Skeletal muscle cell (primary cell): ENCODE measurements around the gene PTPRE.
"Not testable (repeated sequence)": the region's sequence is repeated elsewhere in the genome, so short reads cannot be mapped to it uniquely, and the experiment has no call there.

Experiments used
- DNase-seq: peaks from one replicate; pipeline ENCODE4 v3.0.0-alpha.2; 2010; ENCODE audit warnings: low read depth
- H3K4me3 ChIP-seq: 2 replicates; pipeline ENCODE4 v1.5.1; 2011; ENCODE audit warnings: low read depth, mild to moderate bottlenecking, control low read depth, low read length, moderate library complexity

The PTPRE gene

DNA sequence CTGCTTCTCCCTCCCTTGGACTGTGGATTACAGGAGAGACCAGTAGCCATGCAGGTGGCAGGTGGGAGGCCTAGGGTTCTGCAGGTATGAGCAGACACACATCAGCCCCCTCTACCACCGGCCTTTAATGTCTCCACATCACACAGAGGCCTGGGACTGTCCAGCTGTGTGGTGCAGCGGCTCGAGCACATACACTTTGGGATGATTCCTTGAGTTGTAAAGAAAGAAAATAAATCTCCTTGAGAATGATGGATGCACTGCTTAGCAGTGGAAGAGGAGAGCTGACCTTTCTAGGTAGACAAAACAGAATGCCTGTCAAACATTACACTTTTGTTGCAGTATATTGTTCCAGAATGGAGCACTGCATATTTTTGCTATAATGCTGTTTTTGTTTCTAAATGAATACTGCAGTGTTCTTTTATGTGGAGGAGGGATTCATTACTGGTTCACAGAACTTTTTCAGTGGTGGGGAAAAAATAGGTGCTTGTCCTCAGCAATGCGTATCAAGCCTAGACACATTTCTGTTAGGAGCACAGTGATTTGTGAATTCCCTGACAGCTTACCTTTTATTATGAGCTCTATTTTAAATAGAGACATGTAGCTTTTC is 66.0 kb downstream of the PTPRE start:
- DNase-seq = no peak
- no peak overlapping the region for H3K4me3 ChIP-seq

DNA sequence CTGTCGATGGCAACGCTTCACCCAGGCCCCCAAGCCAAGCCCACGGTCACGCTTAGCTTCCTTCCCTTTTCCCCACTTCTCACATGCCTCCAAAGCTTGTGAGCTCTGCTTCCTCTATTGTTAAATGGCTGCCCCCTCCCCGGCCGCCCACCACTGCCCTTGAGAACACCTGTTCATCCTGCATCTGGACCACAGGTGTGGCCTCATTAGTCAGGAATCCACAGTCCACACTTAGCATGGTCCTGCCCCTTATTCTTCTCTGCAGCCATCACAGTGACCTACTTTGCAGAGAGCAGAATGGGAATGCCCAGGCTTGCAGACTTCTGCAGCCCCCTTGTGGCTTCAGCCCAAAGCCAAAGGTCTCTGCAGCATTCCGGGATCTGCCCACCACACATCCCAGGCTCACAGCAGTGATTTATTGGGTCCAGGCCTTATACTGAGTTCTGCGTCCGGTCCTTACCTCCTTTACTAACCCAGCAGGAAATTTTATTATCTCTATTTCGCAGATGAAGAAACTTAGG is 66.9 kb downstream of the PTPRE start:
- no peak overlapping the region for H3K4me3 ChIP-seq
- no peak for DNase-seq

DNA sequence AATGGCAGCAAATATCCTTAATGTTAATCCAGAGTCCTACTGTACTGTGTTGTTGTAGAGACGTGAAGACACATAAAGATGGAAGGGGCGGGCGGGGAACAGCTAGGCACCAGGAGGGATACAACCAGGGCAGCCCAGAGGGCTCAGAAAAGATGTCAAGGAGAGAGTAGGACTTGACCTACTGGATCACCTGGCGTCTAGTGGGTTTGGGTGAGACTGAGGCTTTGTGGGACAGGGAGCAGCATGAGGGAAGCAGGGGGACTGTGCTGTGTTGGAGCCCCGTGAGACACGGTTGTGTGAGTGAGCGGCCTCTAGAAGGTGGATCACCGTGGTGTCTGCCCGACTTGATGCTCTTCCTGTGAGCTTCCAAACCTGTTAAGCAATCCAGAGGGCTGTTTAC is 68.0 kb downstream of the PTPRE start:
- DNase-seq = no peak
- no peak overlapping the region for H3K4me3 ChIP-seq

DNA sequence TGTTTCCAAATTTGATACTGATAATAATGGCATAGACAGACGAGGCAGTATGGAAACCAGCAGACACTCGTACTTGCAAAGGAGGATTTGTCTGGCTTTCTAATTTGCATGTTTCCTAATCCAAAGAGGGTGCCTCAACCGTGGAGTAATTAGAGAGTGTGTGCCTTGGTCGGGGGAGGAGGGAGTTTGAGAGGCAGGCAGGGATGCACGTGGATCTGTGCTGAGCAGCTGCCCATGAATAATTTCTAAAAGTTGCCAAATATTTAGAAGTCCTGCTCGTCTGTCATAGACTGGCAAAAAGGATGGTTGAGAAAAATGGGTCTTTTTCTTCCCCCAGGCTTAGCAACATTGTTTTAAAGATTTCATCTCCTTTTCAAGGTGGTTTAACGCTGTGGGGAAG is 69.4 kb downstream of the PTPRE start:
- H3K4me3 ChIP-seq = no peak overlapping the region
- DNase-seq = no peak

DNA sequence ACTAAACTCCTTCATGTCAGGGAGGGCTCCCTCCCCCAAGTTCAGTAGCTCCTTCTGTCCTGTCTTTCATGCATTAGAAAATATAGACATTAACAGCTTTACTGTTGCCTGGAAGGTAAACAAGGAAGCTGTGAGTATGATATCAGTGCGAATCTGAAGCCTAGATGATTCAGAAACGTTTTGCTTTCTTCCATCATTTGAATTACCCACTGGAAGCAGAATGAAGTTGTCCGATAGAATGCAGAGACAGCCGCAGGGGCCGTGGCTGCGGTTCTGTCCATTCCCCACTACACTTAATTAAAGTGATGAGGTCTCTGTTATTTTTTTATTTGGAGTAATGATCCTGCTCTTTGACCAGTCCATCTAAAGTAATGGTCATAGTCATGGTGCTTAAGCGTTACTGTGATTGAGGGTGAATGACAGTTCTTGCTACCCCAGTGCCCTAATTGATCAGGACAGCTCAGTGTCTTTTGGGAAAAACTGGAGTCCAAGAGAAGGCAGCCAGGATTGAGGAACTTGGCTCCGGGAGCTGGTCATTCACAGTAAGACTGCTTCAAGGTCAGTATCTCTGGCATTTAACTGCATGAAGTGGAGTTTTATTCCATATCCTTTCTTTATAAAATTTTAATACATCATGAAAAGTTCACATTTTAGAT is 69.9 kb downstream of the PTPRE start:
- H3K4me3 ChIP-seq = no peak overlapping the region
- DNase-seq = no peak

DNA sequence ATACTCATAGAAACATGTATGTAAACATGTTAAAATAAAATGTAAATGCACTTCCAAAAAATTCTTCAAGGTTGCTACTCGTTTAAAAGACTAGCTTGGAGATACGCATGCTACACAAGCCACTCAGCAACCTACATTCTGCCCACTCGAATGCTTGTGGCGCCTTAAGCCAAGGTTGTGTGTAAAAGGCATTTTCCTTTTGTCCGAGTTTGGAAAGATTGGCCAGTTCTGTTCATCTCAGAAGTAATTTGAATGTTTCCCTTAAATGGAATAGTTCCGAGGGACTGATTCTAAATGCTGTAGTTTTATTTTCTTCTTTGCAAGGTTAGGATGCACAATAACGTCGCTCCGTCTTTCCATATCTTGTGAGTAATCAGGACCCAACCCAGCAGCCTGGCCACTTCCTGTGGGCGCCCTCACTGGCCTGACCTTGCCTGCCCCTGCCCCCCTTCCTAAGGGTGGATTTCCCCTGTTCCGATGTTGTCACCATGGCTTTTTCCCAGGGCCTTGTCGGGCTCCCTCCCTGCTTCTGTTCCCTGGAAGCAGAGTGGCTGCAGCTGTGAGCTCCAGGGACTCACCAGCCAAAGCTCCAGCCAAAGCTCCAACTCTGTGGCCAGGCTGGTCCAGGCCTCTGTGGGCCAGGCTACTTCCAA is 70.6 kb downstream of the PTPRE start:
- no peak for DNase-seq

DNA sequence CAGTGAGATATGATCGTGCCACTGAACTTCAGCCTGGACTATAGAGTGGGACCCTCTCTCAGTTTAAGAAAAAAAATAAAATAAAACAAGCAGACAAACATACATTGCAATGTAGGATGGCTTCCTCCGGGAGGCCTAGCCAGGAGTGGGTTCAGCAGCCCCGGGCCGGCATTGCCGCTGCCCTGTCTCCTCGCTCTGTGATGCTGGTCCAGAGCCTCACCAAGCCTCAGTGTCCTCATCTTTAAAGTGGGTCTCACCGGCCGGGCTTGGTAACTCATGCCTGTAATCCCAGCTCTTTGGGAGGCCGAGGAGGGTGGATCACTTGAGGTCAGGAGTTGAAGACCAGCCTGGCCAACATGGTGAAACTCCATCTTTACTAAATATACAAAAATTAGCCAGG is 71.6 kb downstream of the PTPRE start:
- H3K4me3 ChIP-seq = no peak overlapping the region
- no peak for DNase-seq

More for the DNA sequence above, 70.6 kb downstream of the PTPRE start:
- H3K4me3 ChIP-seq = no peak overlapping the region

DNA sequence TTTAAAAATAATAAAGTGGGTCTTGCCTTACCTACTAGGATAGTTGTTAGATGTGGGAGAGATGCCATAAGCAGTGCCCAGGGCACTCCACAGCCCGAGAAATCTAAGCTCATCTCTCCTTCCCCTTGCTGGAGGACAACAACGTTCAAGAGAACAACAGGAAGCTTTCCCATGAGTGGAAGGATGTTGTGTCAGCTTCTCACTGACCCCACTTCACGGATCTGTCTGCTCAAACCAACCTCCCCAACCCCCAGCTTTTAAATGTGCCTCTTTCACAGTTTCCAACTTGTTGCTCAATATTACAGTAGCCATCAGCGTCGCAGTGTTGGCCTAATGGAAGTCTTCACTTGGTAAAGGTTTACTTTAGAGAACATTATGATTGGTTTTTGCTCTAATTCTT is 72.1 kb downstream of the PTPRE start:
- no peak overlapping the region for H3K4me3 ChIP-seq
- DNase-seq = no peak

DNA sequence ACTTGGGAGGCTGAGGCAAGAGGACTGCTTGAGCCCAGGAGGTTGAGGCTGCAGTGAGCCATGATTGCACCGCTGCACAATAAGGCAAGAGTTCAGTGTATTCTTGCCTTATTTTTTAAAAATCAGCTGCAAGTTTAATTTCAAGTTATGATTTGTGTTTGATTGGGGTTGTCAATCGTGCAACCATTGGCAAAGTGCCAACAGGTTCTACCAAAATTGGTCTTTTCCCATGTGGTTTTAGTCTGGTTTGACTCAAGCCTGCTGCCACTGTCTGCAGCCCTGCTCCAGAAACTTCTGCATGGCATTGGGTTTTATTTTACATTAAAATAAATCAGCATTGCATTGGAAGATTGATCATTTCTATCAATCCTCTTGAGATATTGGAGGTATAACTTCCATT is 72.7 kb downstream of the PTPRE start:
- no peak overlapping the region for H3K4me3 ChIP-seq
- no peak for DNase-seq

DNA sequence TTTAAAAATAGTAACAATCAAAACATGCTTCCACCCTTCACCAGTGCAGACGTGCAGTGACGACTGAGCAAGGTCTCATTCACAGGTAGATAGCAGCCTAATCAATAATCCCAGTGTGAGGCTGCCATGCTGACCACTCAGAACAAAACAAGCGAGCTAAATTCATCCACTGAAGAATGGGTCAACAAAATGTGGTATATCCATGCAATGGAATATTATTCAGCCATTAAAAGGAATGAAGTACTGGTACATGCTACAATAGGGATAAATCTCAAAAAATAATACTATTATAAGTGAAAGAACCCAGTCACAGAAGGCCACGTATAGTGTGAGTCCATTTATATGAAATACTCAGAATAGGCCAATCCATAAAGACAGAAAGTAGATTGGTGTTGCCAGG is 74.0 kb downstream of the PTPRE start:
- H3K4me3 ChIP-seq = no peak overlapping the region
- no peak for DNase-seq

DNA sequence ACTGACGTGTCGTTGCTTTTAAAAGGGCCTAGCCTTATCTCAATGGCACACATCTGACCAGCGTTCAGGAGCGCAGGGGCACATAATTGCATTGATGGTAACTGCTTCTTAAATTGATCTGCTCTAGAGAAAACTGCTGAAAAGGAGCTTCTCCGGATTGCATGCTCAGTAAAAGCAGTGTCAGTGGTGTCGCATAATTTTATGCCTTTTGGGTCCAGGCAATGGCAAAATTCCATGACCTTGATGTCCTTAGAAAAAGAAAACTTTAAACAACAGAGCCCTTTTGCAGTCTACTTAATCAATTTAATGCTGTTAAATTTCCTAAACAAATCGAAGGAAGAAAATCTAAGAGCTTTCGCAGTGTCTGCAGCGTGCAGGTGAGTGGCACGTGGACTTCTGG is 75.7 kb downstream of the PTPRE start:
- no peak for DNase-seq
- no peak overlapping the region for H3K4me3 ChIP-seq

DNA sequence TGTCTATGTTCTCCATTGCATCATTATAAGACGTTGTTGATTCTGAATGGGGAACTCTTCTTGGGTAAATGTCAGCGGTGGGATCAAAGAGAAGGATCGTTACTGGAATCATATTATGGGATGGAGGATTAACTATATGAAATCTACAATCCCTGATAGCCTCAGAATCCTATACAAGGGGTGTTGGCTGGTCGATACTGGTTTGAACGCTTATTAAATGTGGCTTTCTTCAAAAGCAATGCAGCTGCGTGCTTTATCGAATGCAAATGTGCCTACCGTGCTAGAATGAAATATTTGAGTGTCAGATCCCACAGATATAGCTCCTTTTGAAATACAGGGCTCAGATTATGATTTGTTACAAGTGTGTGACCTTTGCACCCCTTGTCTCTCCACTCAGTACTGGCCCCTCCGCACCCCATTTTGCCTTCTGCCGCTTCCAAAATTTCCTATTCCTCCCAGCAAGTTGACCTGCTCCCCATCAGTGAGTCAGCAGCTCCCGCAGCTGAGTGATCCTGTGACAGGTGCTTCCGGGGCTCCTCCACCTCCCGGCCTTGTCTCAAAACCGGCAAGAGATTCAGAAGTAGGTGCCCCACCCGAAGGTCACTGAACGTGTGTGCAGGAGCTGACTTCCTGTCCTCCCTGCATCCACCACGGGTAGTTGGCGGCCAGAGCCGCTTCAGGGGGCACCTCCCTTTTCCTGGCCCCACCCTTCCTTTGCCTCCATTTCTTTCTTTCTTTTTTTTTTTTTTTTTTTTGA is 76.6 kb downstream of the PTPRE start:
- H3K4me3 ChIP-seq = no peak overlapping the region
- DNase-seq = no peak

DNA sequence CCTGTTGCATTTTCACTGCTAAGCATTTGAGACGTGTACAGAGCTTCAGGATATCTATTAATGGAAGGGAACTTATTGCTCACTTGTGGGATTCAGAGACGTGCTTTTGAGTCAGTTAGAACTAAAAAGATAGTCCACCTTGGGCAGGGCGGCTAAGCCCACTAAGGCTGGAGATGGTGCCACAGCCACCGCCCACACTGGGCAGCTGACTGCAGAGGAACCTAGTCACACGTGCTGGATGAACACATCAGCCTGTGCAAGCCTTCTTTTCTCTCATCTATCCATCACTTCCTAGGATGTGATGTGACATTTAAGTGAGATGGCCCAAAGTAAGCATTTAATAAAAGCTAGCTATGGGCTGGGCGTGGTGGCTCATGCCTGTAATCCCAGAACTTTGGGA is 78.0 kb downstream of the PTPRE start:
- no peak overlapping the region for H3K4me3 ChIP-seq
- no peak for DNase-seq

DNA sequence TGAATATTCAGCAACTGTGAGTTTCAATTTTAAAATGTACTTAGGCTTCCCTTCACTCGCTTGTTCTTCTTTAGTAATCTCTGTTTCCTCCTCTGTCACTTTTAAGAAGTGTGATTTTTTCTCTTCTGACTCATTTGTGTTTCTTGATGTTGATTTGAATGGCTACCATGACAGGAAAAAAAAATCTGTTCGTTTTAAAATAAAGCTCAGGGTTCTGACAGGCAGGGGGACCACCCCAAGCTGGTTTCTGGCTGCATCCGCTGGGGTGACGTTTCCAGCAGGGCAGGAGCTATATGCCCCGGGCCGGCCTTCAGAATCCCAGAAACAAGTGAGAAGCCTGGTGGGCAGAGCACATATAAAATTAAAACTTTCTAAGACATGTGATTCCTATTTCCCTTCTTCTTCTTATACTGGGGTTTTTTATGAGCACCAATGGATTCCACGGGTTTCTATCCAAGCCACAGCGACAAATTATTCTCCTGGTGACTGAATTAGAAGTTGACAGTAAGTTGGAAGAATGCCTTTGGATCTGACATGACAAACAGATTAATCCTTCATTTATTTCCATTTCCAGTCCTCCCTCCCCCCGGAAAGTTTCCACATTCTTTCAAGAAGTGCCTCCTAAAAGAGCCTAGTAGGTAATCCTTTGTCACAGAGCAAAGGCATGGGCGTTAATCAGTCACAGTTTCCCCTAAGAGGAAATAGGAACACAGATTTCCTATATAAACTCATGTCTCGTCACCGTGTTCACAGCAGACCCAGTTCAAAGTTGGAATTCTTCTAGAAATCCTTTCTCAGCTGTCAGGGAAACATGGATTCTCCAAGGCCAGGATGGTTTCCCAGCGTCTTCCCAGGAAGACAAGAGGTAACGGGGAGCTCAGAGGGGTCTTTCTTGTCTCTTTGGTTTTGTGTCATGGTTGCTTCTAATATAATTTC is 79.9 kb downstream of the PTPRE start:
- no peak overlapping the region for H3K4me3 ChIP-seq
- DNase-seq = no peak

DNA sequence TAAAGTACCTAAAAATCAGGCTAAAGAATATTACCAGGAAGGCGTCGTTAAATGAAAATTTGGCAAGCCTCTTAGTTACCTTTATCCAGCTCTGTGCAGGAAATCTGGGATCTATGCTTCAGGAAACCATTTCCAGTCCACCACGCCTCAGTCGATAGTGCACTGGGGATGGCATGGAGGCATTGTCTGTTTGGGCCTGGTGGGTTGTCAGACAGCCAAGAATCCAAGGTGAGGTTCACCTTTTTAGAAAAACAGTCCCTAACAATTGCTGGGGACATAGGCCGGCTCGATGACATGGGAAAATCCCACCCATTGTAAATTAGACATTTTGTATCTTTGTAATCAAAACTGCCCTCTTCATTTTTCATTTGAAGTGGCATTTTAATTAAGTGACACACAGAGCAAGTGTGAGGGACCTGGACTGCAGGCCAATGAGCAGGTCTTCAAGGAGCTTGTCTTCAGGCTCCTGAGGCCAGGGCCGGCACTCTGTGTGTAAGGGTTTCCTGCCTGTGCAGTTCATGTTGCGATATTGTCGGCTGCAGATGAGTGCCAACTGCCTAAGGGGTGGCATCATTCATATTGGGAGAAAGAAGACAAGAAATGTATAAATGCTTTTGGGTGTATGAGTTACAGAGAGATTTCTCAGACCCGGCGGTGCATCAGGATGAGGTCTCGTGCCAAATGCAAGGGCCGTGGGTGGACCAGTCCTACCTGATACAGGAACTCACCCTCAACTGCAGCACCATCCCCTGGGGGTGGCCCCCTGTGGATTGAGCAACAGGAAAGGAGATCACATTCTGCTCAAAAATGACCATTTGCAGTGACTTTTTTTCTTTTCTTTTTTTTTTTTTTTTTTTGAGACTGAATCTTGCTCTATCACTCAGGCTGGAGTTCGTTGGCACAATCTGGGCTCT is 80.8 kb downstream of the PTPRE start:
- H3K4me3 ChIP-seq = no peak overlapping the region
- no peak for DNase-seq

DNA sequence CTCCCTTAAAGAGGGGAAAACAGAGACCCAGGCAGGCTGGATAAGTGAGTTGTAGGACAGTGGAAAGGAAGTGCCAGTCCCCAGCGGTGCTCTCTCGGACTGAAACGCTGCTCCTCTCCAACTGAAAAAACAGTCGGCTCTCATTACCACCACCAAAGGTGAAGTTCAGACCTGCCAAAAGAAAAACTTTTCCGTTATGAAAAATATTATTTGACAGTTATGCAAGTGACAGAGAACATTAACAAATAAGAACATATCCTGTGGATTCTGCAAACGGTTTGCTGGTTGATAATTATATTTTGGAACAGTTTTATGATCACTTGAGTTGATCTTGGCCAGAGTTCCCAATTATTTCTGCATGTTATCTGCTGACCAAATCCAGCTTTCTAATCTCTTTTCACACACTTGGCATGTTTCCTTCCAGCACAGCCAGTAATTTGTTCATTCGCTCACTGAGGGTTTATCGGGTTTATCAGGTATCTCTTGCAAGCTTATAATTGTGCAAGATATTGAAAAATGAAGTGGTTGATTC is 82.6 kb downstream of the PTPRE start:
- DNase-seq = no peak
- no peak overlapping the region for H3K4me3 ChIP-seq

DNA sequence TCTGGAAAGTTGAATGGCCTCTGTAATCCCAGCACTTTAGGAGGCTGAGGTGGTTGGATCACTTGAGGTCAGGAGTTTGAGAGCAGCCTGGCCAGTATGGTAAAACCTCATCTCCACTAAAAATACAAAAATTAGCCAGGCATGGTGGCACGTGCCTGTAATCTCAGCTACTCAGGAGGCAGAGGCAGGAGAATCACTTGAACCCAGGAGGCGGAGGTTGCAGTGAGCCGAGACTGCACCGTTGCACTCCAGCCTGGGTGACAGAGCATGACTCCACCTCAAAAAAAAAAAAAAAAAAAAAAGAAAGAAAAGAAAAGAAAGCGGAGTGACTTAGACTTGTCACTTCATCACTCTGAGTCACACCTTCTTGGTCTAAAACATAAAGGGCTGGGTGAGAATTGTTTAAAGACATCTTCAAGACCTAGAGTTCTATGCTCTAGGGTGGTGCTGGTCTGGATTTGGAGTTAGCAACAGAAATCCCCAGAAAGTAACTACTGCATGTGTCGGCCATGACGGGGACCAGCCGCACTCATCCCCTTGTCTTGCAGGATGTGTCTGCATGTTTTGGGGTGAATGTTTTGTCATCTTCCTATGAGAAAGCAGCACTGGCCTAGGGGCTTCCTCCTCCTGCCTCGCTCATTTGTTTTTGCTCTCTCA is 83.4 kb downstream of the PTPRE start:
- not testable (repeated sequence) for H3K4me3 ChIP-seq, DNase-seq
